IMR-90 (cell line): ENCODE results near the gene RAD51AP2. TPM values are rescaled to one million over a fixed set of nuclear protein-coding genes. Genes with fewer than 3 reads are reported as not detected.
A peak's percentile ranks its signal among the peaks of the same experiment; 100 is the strongest.

Experiments
- ATAC-seq: fragments of 200-7000 bp; cut with Tn5 transposase; 2 replicates; pipeline ENCODE4 v1.9.1; 2020; ENCODE audit warnings: low read depth, mild to moderate bottlenecking, moderate library complexity
- BruUV-seq: library from RNA; stranded (reverse); fragments of 400-500 nt; replicated peaks from 2 replicates; lab custom pipeline; 2021; lab: Mats Ljungman, UMichigan
- CTCF ChIA-PET: fragments of 300-600 bp; formaldehyde crosslinking; extraction: SDS; loops from one replicate; lab custom pipeline; 2021; ENCODE audit warnings: antibody characterized with exemption; lab: Yijun Ruan, JAX
- POLR2A ChIA-PET: fragments of 300-600 bp; sonication (Branson Sonifier 250); formaldehyde crosslinking; loops from one replicate; lab custom pipeline; 2022; ENCODE audit warnings: antibody characterized with exemption; ENCODE audit not compliant: unreplicated experiment; lab: Charles Lee
- DNase-seq: peaks from one replicate; pipeline ENCODE4 v3.0.0; 2013
- H2AFZ ChIP-seq: replicated peaks from 2 replicates; pipeline ENCODE3; 2013; ENCODE audit warnings: low read length, mild to moderate bottlenecking; ENCODE audit not compliant: poor library complexity
- H2AK5ac ChIP-seq: 2 replicates; pipeline ENCODE4 v1.6.1; 2013; ENCODE audit warnings: low read depth, low read length, inconsistent platforms
- H2AK9ac ChIP-seq: replicated peaks from 2 replicates; pipeline ENCODE3; 2013; ENCODE audit warnings: mild to moderate bottlenecking, low read depth, low read length, moderate library complexity; ENCODE audit not compliant: poor library complexity
- H2BK120ac ChIP-seq: 2 replicates; pipeline ENCODE4 v1.6.1; 2013; ENCODE audit warnings: low read depth, low read length, inconsistent platforms
- H2BK15ac ChIP-seq: 3 replicates; pipeline ENCODE4 v1.6.1; 2013; ENCODE audit warnings: low read depth, low read length, inconsistent platforms
- H2BK20ac ChIP-seq: 2 replicates; pipeline ENCODE4 v1.6.1; 2013; ENCODE audit warnings: low read depth, mild to moderate bottlenecking, inconsistent platforms, low read length, moderate library complexity
- H2BK5ac ChIP-seq: 2 replicates; pipeline ENCODE4 v1.6.1; 2013; ENCODE audit warnings: mild to moderate bottlenecking, low read depth, low read length, inconsistent platforms; ENCODE audit not compliant: poor library complexity, severe bottlenecking
- H3K14ac ChIP-seq: replicated peaks from 2 replicates; pipeline ENCODE4 v1.6.1; 2013; ENCODE audit warnings: low read depth, low read length, inconsistent platforms
- H3K18ac ChIP-seq: 2 replicates; pipeline ENCODE4 v1.6.1; 2013; ENCODE audit warnings: low read depth, low read length, control low read depth
- H3K23ac ChIP-seq: 2 replicates; pipeline ENCODE4 v1.6.1; 2013; ENCODE audit warnings: low read depth, low read length, inconsistent platforms
- H3K27ac ChIP-seq: 2 replicates; pipeline ENCODE4 v1.5.1; 2013; ENCODE audit warnings: mild to moderate bottlenecking, control low read depth, low read length; ENCODE audit not compliant: insufficient read depth
- H3K27me3 ChIP-seq: 2 replicates; pipeline ENCODE4 v1.6.1; 2013; ENCODE audit warnings: low read length; ENCODE audit not compliant: control insufficient read depth, insufficient read depth
- H3K36me3 ChIP-seq: 2 replicates; pipeline ENCODE4 v1.6.1; 2013; ENCODE audit warnings: low read length, mixed read lengths; ENCODE audit not compliant: control insufficient read depth, insufficient read depth
- H3K4ac ChIP-seq: 2 replicates; pipeline ENCODE4 v1.6.1; 2013; ENCODE audit warnings: low read depth, low read length, inconsistent platforms
- H3K4me1 ChIP-seq: 2 replicates; pipeline ENCODE4 v1.6.1; 2013; ENCODE audit warnings: low read length, mixed read lengths; ENCODE audit not compliant: control insufficient read depth, insufficient read depth
- H3K4me2 ChIP-seq: 2 replicates; pipeline ENCODE4 v1.6.1; 2013; ENCODE audit warnings: low read depth, mild to moderate bottlenecking, control low read depth, low read length, moderate library complexity
- H3K4me3 ChIP-seq: 2 replicates; pipeline ENCODE4 v1.5.1; 2013; ENCODE audit warnings: low read depth, mild to moderate bottlenecking, control low read depth, low read length, moderate library complexity; ENCODE audit not compliant: insufficient read depth
- H3K56ac ChIP-seq: 2 replicates; pipeline ENCODE4 v1.6.1; 2013; ENCODE audit warnings: low read length, inconsistent platforms; ENCODE audit not compliant: insufficient read depth; ENCODE audit errors: extremely low read depth
- H3K79me1 ChIP-seq, 2 experiments: 2 replicates each; pipeline ENCODE4 v1.6.1; 2013; ENCODE audit warnings: low read length in 2 of 2, inconsistent platforms in 1 of 2, low read depth in 1 of 2
- H3K9ac ChIP-seq: 2 replicates; pipeline ENCODE4 v1.6.1; 2013; ENCODE audit warnings: low read depth, low read length, control low read depth
- H3K9me1 ChIP-seq: 2 replicates; pipeline ENCODE4 v1.6.1; 2013; ENCODE audit warnings: low read length, inconsistent platforms; ENCODE audit not compliant: insufficient read depth
- H3K9me3 ChIP-seq: 2 replicates; pipeline ENCODE4 v1.6.1; 2013; ENCODE audit warnings: low read length; ENCODE audit not compliant: control insufficient read depth, insufficient read depth
- H4K20me1 ChIP-seq: 2 replicates; pipeline ENCODE4 v1.6.1; 2013; ENCODE audit warnings: low read length, inconsistent platforms; ENCODE audit not compliant: insufficient read depth
- H4K5ac ChIP-seq: 2 replicates; pipeline ENCODE4 v1.6.1; 2013; ENCODE audit warnings: mild to moderate bottlenecking, low read depth, low read length, control low read depth
- H4K8ac ChIP-seq, 2 experiments: 2 replicates each; pipeline ENCODE4 v1.6.1; 2013; ENCODE audit warnings: low read depth in 2 of 2, low read length in 2 of 2, control low read depth in 1 of 2, inconsistent platforms in 1 of 2
- H4K91ac ChIP-seq: 2 replicates; pipeline ENCODE4 v1.6.1; 2013; ENCODE audit warnings: low read depth, low read length, inconsistent platforms; ENCODE audit not compliant: insufficient read depth
- CEBPB ChIP-seq: IDR thresholded peaks from 2 replicates; pipeline ENCODE4 v1.6.1; 2012; ENCODE audit warnings: low read depth, low read length, improper control_type of control experiment
- CHD1 ChIP-seq: IDR thresholded peaks from 2 replicates; pipeline ENCODE4 v1.6.1; 2012; ENCODE audit warnings: low read depth, low read length, improper control_type of control experiment
- CTCF ChIP-seq: conservative IDR thresholded peaks from 2 replicates; pipeline ENCODE4 v1.5.1; 2012; ENCODE audit warnings: mild to moderate bottlenecking, low read depth, low read length, improper control_type of control experiment
- MAZ ChIP-seq: IDR thresholded peaks from 2 replicates; pipeline ENCODE4 v1.6.1; 2012; ENCODE audit warnings: low read depth, mild to moderate bottlenecking, low read length, improper control_type of control experiment, moderate library complexity, borderline replicate concordance
- POLR2A ChIP-seq: IDR thresholded peaks from 2 replicates; pipeline ENCODE4 v1.6.1; 2012; ENCODE audit warnings: mild to moderate bottlenecking, low read depth, low read length
- RFX5 ChIP-seq: IDR thresholded peaks from 2 replicates; pipeline ENCODE4 v1.8.0; 2012; ENCODE audit warnings: low read depth, mild to moderate bottlenecking, low read length, moderate library complexity
- SMC3 ChIP-seq: fragments of 150-350 bp; IDR thresholded peaks from 2 replicates; pipeline ENCODE4 v1.6.1; 2016; ENCODE audit warnings: low read depth, mild to moderate bottlenecking, antibody characterized with exemption, low read length, moderate library complexity
- USF2 ChIP-seq: fragments of 150-350 bp; IDR thresholded peaks from 2 replicates; pipeline ENCODE4 v1.6.1; 2017; ENCODE audit warnings: mild to moderate bottlenecking, antibody characterized with exemption, low read length, low read depth
- WGBS, 2 experiments: methylation state at CpG; one replicate each; pipeline versions ENCODE4 v1.1.5 to v1.1.7; 2013; ENCODE audit warnings: missing lambda C conversion rate in 2 of 2; ENCODE audit not compliant: insufficient read length in 1 of 2; ENCODE audit errors: extremely low coverage in 2 of 2; 5-methylcytosine and 5-hydroxymethylcytosine counted together
- dilution Hi-C: fragments of 300-500 bp; cut with HindIII; formaldehyde crosslinking; loops from one replicate; pipeline ENCODE4 v1.14.3; 2018; ENCODE audit warnings: low sequenced_read_pairs; ENCODE audit not compliant: unreplicated experiment
- in situ Hi-C: fragments of 300-500 bp; cut with MboI; formaldehyde crosslinking; loops from 3 replicates; pipeline ENCODE4 v1.14.3; 2019; ENCODE audit warnings: low sequenced_read_pairs, inconsistent platforms, mixed read lengths
- intact Hi-C: fragments of 100-400 bp; cut with micrococcal nuclease; formaldehyde crosslinking; loops from 2 replicates; pipeline ENCODE4 v1.10.0; 2022
- polyA plus RNA-seq, 3 experiments: library from polyadenylated mRNA; depleted of rRNA; stranded (reverse); fragments of >200 nt; gene quantifications; 2 replicates each; pipeline ENCODE4 v1.2.3, GENCODE V29; 2012; ENCODE audit warnings: low replicate concordance in 1 of 3
- total RNA-seq: library from RNA; depleted of rRNA; stranded (reverse); fragments of >200 nt; gene quantifications from 2 replicates; pipeline ENCODE4 v1.2.3, GENCODE V29; 2012

Gene RAD51AP2
- total and polyA plus RNA-seq, 2 of the 4 experiments (the other 2 are of a cell fraction), result not detected

GRCh38 chr2:17539611-17540092 lies 21.4 kb upstream of the RAD51AP2 start:
- H3K4me2 ChIP-seq, result peak overlapping the region; percentile 54; the same call in 1 of the 2 replicates
- H3K4me3 ChIP-seq, result no peak overlapping the region; the same call in 1 of the 2 replicates
- H2AFZ ChIP-seq, result peak overlapping the region; percentile 83
- H2AK5ac ChIP-seq, result no peak overlapping the region
- intact Hi-C loops, result loop anchor here (2.0 kb wide), 1 partner anchor 107 kb away; no protein-coding TSS in a partner anchor
- no peaks in the 10 kb centered on the region; the same call in 1 of the 2 replicates for H3K9me3 ChIP-seq
- no peak overlapping the region for H2BK15ac ChIP-seq
- ChIA-PET POLR2A (no interaction called here), CTCF (interaction anchor here (0.6 to 1.3 kb wide), 3 partner anchors 21 to 563 kb away, joined by 3 to 6 read pairs (median 4); no protein-coding TSS in a partner anchor)
- H3K9ac ChIP-seq, result no peak overlapping the region
- H3K4me1 ChIP-seq, result no peaks in the 10 kb centered on the region; the same call in 1 of the 2 replicates
- no peaks in the 10 kb centered on the region for H3K79me1 ChIP-seq
- H3K27me3 ChIP-seq, result peaks cover 31% of the 10 kb centered on the region
- no peak overlapping the region for H3K27ac ChIP-seq
- WGBS, 2 experiments, result 15% methylated on average over 4 of the region's 13 CpGs; no CpG with 5 or more reads in 1 of the 2 experiments
- H3K14ac ChIP-seq, result no peak overlapping the region
- no peak overlapping the region for H3K4ac ChIP-seq
- no peak overlapping the region for H2BK120ac ChIP-seq
- H4K91ac ChIP-seq, result no peak overlapping the region
- no peak overlapping the region for H4K5ac ChIP-seq
- no peak overlapping the region for H3K18ac ChIP-seq
- TF ChIP-seq MAZ (no peak), CHD1 (no peak), SMC3 (no peak), USF2 (no peak), CEBPB (no peak), RFX5 (no peak), POLR2A (no peak), CTCF (no peak)
- no TSS peak for BruUV-seq
- no peak overlapping the region for H2AK9ac ChIP-seq
- H2BK5ac ChIP-seq, result no peak overlapping the region
- H4K8ac ChIP-seq, result no peak overlapping the region
- H3K56ac ChIP-seq, result no peak overlapping the region
- in situ Hi-C loops, result no loop called here
- dilution Hi-C loops, result no loop called here
- H3K36me3 ChIP-seq, result no peaks in the 10 kb centered on the region
- no peak overlapping the region for H2BK20ac ChIP-seq
- no peak for ATAC-seq
- H4K20me1 ChIP-seq, result no peaks in the 10 kb centered on the region
- DNase-seq, result no peak
- no peaks in the 10 kb centered on the region for H3K9me1 ChIP-seq
- no peak overlapping the region for H3K23ac ChIP-seq
